ENCODE data around the gene BANF1.
"Not testable (repeated sequence)": the region's sequence is repeated elsewhere in the genome, so short reads cannot be mapped to it uniquely, and the experiment has no call there.

BANF1 gene

DNA sequence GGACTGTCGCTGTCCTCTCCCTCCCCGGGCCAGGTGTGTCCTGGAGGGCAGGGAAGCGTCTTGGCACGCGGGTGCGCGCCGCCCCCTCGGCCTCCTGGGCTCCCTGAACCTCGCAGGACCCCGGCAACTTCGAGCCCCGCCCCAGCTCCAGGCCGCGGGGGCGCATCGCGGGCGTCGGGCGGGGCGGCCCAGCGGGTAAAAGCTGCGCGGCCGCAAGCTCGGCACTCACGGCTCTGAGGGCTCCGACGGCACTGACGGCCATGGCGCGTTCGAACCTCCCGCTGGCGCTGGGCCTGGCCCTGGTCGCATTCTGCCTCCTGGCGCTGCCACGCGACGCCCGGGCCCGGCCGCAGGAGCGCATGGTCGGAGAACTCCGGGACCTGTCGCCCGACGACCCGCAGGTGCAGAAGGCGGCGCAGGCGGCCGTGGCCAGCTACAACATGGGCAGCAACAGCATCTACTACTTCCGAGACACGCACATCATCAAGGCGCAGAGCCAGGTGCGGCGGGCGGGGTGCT lies 9.5 kb downstream of the BANF1 start, which contains the start of gene CST6:
CST6 (plus strand) TSS at position 224 of the 519 bp plus-strand sequence; CDS start at position 261, 37 bp downstream.
- no peak for DNase-seq

DNA sequence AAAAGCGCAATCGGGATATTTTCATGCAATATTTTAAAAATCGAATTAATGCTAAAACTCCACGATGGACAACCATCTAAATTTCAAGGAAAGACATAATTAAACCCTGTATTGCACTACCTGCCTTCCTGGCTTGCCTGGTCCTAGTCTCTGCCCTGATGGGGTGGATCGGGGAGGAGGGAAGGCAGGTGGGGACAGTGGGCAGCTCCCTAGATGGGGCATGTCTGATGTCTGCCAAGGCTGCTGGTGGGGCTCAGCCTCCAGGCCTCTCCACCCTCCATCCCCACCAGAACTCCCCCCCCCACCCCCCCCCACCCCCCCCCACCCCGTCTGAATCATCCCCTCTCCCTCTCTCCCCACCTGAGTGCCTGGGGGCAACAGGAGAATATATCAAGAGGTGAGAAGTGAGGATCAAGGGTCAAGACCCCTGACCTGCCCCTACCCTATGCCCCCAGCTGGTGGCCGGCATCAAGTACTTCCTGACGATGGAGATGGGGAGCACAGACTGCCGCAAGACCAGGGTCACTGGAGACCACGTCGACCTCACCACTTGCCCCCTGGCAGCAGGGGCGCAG lies 10.2 kb downstream of the BANF1 start:
- DNase-seq: no peak

- no peak for DNase-seq
Measured at GRCh38 chr11:66012946-66013761, 10.9 kb downstream of the BANF1 start.

- no peak for DNase-seq
Measured at GRCh38 chr11:66013762-66014100, 11.4 kb downstream of the BANF1 start.

- no peak for DNase-seq
Measured at GRCh38 chr11:66014804-66015453, 12.6 kb downstream of the BANF1 start.

DNA sequence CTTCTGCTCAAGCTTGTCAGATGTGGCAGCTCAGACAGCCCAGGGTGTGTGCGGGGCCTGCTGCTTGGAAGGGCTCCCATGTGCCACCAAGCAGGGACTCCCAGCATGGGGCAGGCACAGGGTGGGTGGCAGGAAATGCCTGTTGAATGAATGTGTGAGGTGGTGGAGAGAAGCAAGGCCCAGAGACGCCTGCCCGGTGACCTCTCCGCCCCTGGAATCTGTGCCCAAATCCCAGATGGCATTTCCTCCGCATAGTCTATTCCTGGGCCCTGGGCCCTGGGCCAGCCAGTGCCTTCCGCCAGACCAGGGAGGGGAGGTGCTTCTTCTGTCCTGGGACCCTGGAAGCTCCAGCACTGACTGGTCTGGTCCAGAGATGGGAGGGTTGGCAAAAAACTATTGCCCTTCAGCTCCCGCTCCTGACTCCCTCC lies 13.2 kb downstream of the BANF1 start:
- DNase-seq: no peak

DNA sequence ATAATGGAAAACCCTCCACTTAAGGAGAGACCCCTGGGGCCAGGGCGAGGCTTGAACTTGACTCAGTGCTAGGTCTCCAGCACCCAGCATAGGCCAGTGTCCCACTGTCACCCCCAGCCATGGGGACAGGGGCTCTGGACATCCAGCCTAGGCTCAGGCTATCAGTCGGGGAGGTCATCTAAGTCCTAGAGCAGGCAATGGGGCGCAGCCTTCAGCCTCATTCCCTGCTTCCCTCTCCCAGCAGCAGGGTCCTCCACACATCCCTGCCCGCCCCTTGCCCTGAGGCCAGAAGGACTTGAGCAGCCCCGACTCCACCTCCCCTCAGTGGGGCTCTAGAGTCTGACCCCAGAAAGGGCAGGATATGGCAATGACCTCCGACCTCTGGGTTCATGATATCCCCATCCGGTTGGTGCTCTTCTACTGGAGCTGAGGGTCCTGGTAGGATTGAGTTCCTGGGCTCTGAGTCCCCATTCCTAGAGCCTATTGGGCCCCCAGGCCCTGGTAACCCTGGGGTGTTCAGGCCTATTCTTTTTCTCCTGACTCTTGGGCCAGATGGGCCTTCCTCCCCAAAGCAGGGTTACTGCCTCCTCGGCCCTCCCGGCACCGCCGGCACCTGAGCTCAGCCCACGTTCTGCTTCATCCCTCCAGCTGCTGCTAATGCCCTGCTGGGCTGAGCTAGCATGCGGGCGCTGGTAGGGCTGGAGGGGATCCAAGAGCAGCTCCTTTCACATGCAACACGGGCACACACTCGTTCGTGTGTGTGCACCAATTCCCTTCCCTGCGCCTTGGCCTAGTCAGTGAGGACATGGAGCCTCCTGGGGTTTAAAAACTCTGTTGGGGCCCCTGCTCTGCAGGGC lies 13.9 kb downstream of the BANF1 start:
- no peak for DNase-seq

GRCh38 chr11:66016793-66017177 lies 14.5 kb downstream of the BANF1 start:
- DNase-seq: no peak

GRCh38 chr11:66017321-66017720 lies 15.0 kb downstream of the BANF1 start:
- DNase-seq: no peak

GRCh38 chr11:66020212-66020611 lies 17.9 kb downstream of the BANF1 start:
- DNase-seq: no peak

DNA sequence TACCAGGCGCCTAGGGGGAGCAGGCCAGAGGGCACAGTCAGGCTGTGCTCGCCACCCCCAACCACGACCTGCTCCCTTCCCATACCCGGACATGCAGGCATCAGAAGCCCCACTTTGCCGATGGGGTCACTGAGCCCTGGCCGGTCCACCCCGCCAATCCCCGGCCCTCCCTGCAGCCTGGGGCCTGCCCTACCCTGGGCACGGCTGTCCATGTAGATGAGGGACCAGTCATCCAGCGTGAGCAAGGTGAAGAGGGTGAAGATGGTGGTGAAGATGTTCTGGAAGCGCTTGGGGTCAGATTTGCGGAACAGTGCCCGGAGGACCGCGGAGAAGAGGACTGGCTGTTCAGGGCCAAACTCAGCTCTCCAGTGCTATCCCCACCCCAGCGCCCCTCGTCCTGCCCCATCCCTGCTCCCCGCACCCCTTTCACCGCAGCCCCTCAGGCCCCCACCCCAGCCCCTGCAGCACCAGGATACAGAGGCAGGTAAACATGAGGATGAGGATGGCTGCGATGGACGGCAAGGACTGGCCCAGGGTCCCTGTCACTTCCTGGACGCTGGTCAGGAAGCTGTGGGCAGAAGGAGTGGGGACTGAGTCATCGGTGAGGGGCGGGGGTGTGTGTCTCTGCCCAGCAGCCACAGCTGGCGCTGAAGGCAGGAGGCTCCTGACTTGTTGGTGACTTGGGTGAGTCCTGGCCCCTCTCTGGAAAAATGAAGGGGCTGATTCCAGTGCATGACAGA lies 18.5 kb downstream of the BANF1 start:
- peak in 1 of 2 experiments; percentile 36 for DNase-seq

DNA sequence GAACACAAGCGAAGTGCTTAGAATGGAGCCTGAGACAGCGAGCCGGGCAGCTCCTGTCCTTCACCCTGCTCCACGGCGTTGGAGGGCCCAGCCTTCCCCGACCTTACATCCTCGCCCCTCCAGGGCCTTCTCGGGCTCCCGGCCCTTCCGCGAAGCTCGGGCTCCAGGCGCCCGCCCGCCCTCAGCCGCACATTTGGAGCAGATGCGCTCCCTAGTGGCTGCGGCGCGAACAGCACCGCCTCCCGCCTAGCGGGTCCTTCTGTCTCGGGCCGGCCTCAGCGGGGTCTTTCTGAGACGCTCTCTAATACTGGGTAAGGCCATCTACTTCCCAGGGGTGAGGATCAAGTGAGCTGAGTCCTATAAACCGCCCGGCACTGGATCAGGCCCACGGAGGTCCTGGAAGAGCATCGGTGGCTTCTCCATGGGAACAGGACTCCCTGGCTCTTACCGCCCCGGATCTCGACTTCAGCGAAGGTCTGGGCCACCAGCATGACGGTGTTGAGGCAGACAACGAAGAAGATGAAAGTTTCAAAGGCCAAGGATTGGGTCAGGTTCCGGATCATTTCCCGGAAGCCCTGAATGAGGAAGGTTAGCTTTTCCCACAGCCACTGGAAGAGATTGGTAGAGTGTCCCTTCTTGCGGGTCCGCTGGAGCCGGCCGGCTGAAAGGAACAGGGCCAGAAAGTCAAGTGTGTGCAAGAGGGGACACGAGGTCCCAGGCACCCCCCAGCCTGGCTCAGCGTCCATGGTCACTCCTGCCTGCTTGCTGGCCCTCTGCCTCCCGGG lies 20.3 kb downstream of the BANF1 start:
- peak; percentile 85 to 88 for DNase-seq

DNA sequence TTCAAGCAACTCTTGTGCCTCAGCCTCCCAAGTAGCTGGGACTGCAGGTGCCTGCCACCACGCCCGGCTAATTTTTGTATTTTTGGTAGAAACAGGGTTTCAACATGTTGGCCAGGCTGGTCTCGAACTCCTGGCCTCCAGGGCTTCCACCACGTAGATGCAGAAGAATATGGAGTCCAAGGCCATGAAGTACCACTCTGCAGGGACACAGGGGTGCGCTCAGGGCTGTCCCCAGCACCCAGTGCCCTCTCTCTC lies 20.8 kb downstream of the BANF1 start:
- not testable (repeated sequence) for DNase-seq

DNA sequence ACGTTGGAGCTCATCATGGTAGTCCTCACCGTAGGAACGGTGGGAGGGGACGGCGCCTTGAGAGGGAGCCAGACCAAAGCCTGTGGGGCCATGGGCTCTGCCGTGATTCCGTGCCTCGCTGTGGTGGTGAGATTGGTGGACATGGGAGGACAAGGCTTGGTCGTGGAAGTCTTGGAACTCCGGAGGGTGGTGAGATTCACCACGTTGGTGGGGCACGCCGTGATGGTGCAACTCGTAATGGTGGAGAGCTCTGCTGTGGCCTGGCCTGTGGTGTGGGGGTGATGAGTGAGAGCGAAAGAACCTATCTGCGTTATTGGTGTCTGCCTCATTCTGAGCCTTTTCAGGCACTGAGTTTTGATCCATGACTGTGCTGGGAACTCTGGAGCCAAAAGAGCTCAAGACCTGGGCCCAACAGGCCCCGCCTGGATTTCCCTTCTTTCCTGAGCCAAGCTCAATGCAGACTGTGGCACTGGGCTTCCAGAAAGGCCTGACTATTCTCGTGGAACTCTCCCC lies 23.8 kb downstream of the BANF1 start, which contains the start of gene CATSPER1:
CATSPER1 (minus strand) TSS at position 463 of the 513 bp plus-strand sequence; CDS start at position 363, 100 bp downstream.
- DNase-seq: no peak

GRCh38 chr11:66032957-66033735 lies 30.8 kb downstream of the BANF1 start:
- DNase-seq: no peak

- DNase-seq: no peak
Measured at GRCh38 chr11:66035653-66036333, 33.5 kb downstream of the BANF1 start.

DNA sequence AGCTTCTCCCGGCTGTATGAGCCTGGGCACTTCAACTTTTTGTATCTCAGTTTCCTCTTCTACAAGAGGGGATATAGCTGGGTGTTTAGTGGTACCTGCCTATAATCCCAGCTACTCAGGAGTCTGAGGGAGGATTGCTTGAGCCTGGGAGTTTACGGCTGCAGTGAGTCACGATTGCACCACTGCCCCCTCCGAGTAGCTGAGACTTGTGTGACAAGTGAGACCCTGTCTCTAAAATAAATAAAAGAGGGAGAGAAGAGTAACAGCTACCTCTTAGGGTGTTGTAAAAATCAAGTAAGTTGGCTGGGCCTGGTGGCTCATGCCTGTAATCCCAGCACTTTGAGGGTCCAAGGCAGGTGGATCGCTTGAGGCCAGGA lies 34.0 kb downstream of the BANF1 start:
- no peak for DNase-seq

GRCh38 chr11:66037327-66037726 lies 35.0 kb downstream of the BANF1 start:
- no peak for DNase-seq

GRCh38 chr11:66039765-66040164 lies 37.5 kb downstream of the BANF1 start:
- no peak for DNase-seq
